ENCODE results near the gene SPO11. TPM values are rescaled to one million over a fixed set of nuclear protein-coding genes. Genes with fewer than 3 reads are reported as not detected.

SPO11 gene
- polyA plus RNA-seq, 1 donor (not counting 4 experiments of a cell fraction or from before 2014, with no cell fraction given) = not detected

- peaks cover 31% of the 10 kb centered on the region for H3K27me3 ChIP-seq (ENCODE audit: control insufficient read depth, extremely low read depth, insufficient read depth, low read length)
- H3K79me2 ChIP-seq (ENCODE audit: control insufficient read depth, insufficient read depth, low read length) = no peaks in the 10 kb centered on the region
- peaks cover 2% of the 10 kb centered on the region for H3K4me1 ChIP-seq (ENCODE audit: control insufficient read depth, extremely low read depth, insufficient read depth, low read length)
- H3K9ac ChIP-seq (ENCODE audit: control insufficient read depth, extremely low read depth, insufficient read depth, low read length) = no peak overlapping the region
- dilution Hi-C loops (cut with MboI; ENCODE audit: extremely low pct_ligation_motif_present, low sequenced_read_pairs) = no loop called here
- no peak overlapping the region for H3K4me2 ChIP-seq (ENCODE audit: control insufficient read depth, extremely low read depth, insufficient read depth, low read depth, low read length)
- no peaks in the 10 kb centered on the region for H4K20me1 ChIP-seq (ENCODE audit: control insufficient read depth, extremely low read depth, insufficient read depth, low read length)
- no peak for DNase-seq (ENCODE audit: low read depth, low spot score)
- H3K9me3 ChIP-seq (ENCODE audit: control insufficient read depth, low read depth, low read length) = no peaks in the 10 kb centered on the region
- no peak for TF ChIP-seq EZH2 (IDR thresholded peaks at IDR 0.05; ENCODE audit: low read length)
- H3K4me3 ChIP-seq (ENCODE audit: control insufficient read depth in 2 of 3, extremely low read depth in 1 of 3, insufficient read depth in 2 of 3, low read depth in 1 of 3, low read length in 3 of 3) = no peak overlapping the region
- H3K27ac ChIP-seq (ENCODE audit: control insufficient read depth, insufficient read depth, low read length) = no peak overlapping the region
- no peak for FAIRE-seq
- H3K9me1 ChIP-seq (ENCODE audit: control insufficient read depth, extremely low read depth, insufficient read depth, low read length) = no peaks in the 10 kb centered on the region
- H2AFZ ChIP-seq (ENCODE audit: control insufficient read depth, low read length) = no peak overlapping the region
- H3K36me3 ChIP-seq (ENCODE audit: control insufficient read depth in 2 of 2, extremely low read depth in 1 of 2, insufficient read depth in 2 of 2, low read length in 2 of 2) = no peaks in the 10 kb centered on the region
Measured at GRCh38 chr20:57315083-57315975, 14.3 kb upstream of the SPO11 start.

- Histone ChIP-seq H4K20me1 (ENCODE audit: control insufficient read depth, extremely low read depth, insufficient read depth, low read length) (no peaks in the 10 kb centered on the region), H3K27ac (ENCODE audit: control insufficient read depth, insufficient read depth, low read length) (no peak overlapping the region), H3K9me1 (ENCODE audit: control insufficient read depth, extremely low read depth, insufficient read depth, low read length) (no peaks in the 10 kb centered on the region), H3K4me3 (ENCODE audit: control insufficient read depth in 2 of 3, extremely low read depth in 1 of 3, insufficient read depth in 2 of 3, low read depth in 1 of 3, low read length in 3 of 3) (no peak overlapping the region), H3K36me3 (ENCODE audit: control insufficient read depth in 2 of 2, extremely low read depth in 1 of 2, insufficient read depth in 2 of 2, low read length in 2 of 2) (no peaks in the 10 kb centered on the region), H3K9me3 (ENCODE audit: control insufficient read depth, low read depth, low read length) (no peaks in the 10 kb centered on the region), H3K79me2 (ENCODE audit: control insufficient read depth, insufficient read depth, low read length) (no peaks in the 10 kb centered on the region), H3K27me3 (ENCODE audit: control insufficient read depth, extremely low read depth, insufficient read depth, low read length) (peaks cover 25% of the 10 kb centered on the region), H3K9ac (ENCODE audit: control insufficient read depth, extremely low read depth, insufficient read depth, low read length) (no peak overlapping the region), H3K4me2 (ENCODE audit: control insufficient read depth, extremely low read depth, insufficient read depth, low read depth, low read length) (no peak overlapping the region), H2AFZ (ENCODE audit: control insufficient read depth, low read length) (no peak overlapping the region), H3K4me1 (ENCODE audit: control insufficient read depth, extremely low read depth, insufficient read depth, low read length) (peaks cover 2% of the 10 kb centered on the region)
- no peak for TF ChIP-seq CTCF (optimal IDR thresholded peaks at IDR 0.05 in 1 of 3, IDR thresholded peaks at IDR 0.05 in 1 of 3, conservative IDR thresholded peaks at IDR 0.05 in 1 of 3; ENCODE audit: extremely low read depth in 1 of 3, insufficient read depth in 2 of 3, low read length in 3 of 3)
- no peak for TF ChIP-seq EZH2 (IDR thresholded peaks at IDR 0.05; ENCODE audit: low read length)
- FAIRE-seq (no peak), DNase-seq (ENCODE audit: low read depth, low spot score) (no peak)
- dilution Hi-C loops (cut with MboI; ENCODE audit: extremely low pct_ligation_motif_present, low sequenced_read_pairs) = no loop called here
Measured at GRCh38 chr20:57315976-57316480, 13.6 kb upstream of the SPO11 start.
